Peyer's patch (tissue), 4 donors: ENCODE data around the gene TMEM9.

Experiments used
- CTCF ChIP-seq, 6 experiments: fragments of 450-650 bp in 4 of 6; fragments of 200-600 bp in 2 of 6; sonication (generic) in 1 of 6; IDR thresholded peaks; one replicate each; pipeline ENCODE4 v1.5.1; 2017 to 2019; ENCODE audit warnings: antibody characterized with exemption in 6 of 6, mild to moderate bottlenecking in 3 of 6, moderate library complexity in 1 of 6
- POLR2A ChIP-seq, 2 donors: fragments of 450-650 bp; IDR thresholded peaks; one replicate each; pipeline ENCODE4 v1.5.1; 2017; ENCODE audit warnings: antibody characterized with exemption in 2 of 2, mild to moderate bottlenecking in 2 of 2, moderate library complexity in 2 of 2

DNA sequence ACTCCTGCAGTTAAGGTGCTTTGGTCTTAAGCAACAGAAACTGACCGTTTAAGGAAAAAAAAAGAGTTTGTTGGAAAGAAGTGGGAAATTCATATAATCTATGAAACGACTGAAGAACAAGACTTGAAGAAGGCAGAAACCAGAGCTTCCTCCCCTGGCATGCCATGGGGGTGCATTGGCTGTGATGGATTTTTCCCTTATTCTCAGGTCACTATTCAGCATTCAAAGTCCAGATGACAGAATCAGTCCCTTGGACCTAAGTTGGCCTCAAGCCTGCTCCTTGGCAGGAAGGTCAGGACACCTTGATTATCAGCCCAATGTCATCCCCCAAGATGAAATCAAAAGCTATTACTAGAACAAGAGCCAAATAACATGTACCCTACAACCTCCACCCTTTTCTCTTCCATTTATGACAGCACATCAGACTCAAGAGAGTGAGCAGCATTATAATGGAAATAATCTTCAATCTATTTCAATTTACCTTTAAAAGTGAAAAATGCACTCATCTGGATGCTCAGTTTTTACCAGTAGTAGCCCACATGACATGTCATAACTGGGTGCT, 15.8 kb upstream of the TMEM9 start:
- TF ChIP-seq CTCF (IDR thresholded peaks at IDR 0.05) (no peak), POLR2A (IDR thresholded peaks at IDR 0.05) (no peak)
